ENCODE data around the gene NEK2. TPM values are rescaled to one million over a fixed set of nuclear protein-coding genes. Genes with fewer than 3 reads are reported as not detected.

NEK2 gene
- total and polyA plus RNA-seq, 2 donors from 2014 or later, result 0.35 TPM; not detected in 1

DNA sequence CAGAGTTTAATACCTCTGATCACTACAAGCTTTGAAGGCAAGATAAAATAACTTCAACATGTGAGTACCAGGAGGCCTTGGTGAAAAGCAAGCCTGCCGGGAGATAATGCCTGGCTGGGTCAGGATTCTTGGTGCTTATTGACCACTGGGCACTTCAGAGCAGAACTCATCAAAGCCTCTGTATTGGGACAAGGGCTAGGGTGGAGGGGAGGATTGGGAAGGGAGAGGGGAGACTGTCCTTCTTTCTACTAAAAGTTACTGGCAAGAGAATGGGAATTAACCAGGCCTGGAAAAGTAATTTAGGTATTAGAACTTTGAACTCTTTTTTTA, 35.2 kb downstream of the NEK2 start:
- Histone ChIP-seq H3K36me3 (ENCODE audit: control insufficient read depth in 2 of 3, insufficient read depth in 3 of 3, low read length in 3 of 3) (no peaks in the 10 kb centered on the region), H3K4me3 (ENCODE audit: low read length in 3 of 3) (no peak overlapping the region), H3K27ac (ENCODE audit: low read depth in 2 of 2, low read length in 2 of 2) (no peak overlapping the region), H3K4me1 (ENCODE audit: control insufficient read depth in 2 of 3, insufficient read depth in 2 of 3, low read depth in 1 of 3, low read length in 3 of 3) (peaks cover 0 to 9% (median 8%) of the 10 kb centered on the region in 3 donors), H3K9me3 (ENCODE audit: control insufficient read depth in 2 of 3, insufficient read depth in 1 of 3, low read length in 3 of 3) (no peaks in the 10 kb centered on the region), H3K27me3 (ENCODE audit: control insufficient read depth, insufficient read depth, low read length) (no peaks in the 10 kb centered on the region), H3K9ac (ENCODE audit: low read length in 3 of 3) (no peak overlapping the region)
- TF ChIP-seq, protein P1, sequence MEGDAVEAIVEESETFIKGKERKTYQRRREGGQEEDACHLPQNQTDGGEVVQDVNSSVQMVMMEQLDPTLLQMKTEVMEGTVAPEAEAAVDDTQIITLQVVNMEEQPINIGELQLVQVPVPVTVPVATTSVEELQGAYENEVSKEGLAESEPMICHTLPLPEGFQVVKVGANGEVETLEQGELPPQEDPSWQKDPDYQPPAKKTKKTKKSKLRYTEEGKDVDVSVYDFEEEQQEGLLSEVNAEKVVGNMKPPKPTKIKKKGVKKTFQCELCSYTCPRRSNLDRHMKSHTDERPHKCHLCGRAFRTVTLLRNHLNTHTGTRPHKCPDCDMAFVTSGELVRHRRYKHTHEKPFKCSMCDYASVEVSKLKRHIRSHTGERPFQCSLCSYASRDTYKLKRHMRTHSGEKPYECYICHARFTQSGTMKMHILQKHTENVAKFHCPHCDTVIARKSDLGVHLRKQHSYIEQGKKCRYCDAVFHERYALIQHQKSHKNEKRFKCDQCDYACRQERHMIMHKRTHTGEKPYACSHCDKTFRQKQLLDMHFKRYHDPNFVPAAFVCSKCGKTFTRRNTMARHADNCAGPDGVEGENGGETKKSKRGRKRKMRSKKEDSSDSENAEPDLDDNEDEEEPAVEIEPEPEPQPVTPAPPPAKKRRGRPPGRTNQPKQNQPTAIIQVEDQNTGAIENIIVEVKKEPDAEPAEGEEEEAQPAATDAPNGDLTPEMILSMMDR (IDR thresholded peaks at IDR 0.05; ENCODE audit: borderline replicate concordance, extremely low read depth, insufficient read depth), result no peak
- FAIRE-seq (no peak), DNase-seq (no peak)
- intact Hi-C loops (cut with DNase I), result no loop called here

DNA sequence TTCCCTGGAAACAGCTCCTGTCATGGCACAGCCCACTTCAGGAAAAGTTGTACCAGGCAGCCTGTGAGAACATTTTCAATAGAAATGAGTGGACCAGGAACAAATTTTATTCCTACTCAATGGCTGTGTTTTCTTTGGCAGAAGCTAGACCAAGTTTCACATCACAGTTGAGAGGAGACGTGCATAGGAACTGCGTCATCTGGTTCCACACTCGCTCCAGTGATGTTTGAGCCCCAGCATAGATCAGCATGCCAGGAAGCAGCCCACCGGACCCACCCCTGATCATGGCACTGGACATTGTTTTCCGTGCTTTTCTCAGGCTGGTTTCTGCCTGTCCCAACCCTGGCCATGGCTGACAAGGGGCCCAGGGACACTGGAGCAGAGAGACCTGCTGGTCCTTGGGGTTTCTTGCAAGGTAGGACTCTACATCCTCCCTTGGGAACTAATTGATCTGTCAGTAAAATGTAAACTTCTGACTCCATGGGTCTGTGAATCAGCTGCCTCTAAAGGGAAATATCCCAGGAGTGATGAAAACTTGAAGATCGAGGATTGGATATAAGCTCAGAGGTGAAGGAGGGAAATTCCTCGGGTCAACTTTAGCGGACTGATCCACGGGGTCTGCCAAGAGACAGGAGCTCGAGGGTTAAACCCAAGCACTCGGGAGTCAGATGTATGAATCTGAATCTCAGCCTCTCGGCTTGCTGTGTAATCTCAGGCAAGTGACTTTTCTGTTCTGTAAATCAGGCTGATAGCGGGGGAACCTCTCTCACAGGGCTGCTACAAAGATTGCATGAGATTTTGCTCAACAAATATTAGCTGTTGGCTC, 35.7 kb downstream of the NEK2 start:
- no peak for FAIRE-seq
- no peaks in the 10 kb centered on the region for H3K36me3 ChIP-seq (ENCODE audit: control insufficient read depth in 2 of 3, insufficient read depth in 3 of 3, low read length in 3 of 3)
- H3K4me3 ChIP-seq (ENCODE audit: low read length in 3 of 3), result no peak overlapping the region
- DNase-seq, result no peak
- intact Hi-C loops (cut with DNase I), result no loop called here
- H3K27ac ChIP-seq (ENCODE audit: low read depth in 2 of 2, low read length in 2 of 2), result no peak overlapping the region
- H3K9me3 ChIP-seq (ENCODE audit: control insufficient read depth in 2 of 3, insufficient read depth in 1 of 3, low read length in 3 of 3), result no peaks in the 10 kb centered on the region
- no peaks in the 10 kb centered on the region for H3K27me3 ChIP-seq (ENCODE audit: control insufficient read depth, insufficient read depth, low read length)
- peaks cover 0 to 9% (median 8%) of the 10 kb centered on the region in 3 donors for H3K4me1 ChIP-seq (ENCODE audit: control insufficient read depth in 2 of 3, insufficient read depth in 2 of 3, low read depth in 1 of 3, low read length in 3 of 3)
- TF ChIP-seq, protein P1 (IDR thresholded peaks at IDR 0.05; ENCODE audit: borderline replicate concordance, extremely low read depth, insufficient read depth), result no peak
- H3K9ac ChIP-seq (ENCODE audit: low read length in 3 of 3), result no peak overlapping the region

- FAIRE-seq, result no peak
Measured at GRCh38 chr1:211638689-211639101, 36.7 kb downstream of the NEK2 start.

More at GRCh38 chr1:211638689-211639101, 36.7 kb downstream of the NEK2 start:
- TF ChIP-seq, protein P1 (IDR thresholded peaks at IDR 0.05; ENCODE audit: borderline replicate concordance, extremely low read depth, insufficient read depth), result no peak
- no peak overlapping the region for H3K4me3 ChIP-seq (ENCODE audit: low read length in 3 of 3)
- no peak for DNase-seq
- H3K9ac ChIP-seq (ENCODE audit: low read length in 3 of 3), result no peak overlapping the region
- peaks cover 0 to 9% (median 8%) of the 10 kb centered on the region in 3 donors for H3K4me1 ChIP-seq (ENCODE audit: control insufficient read depth in 2 of 3, insufficient read depth in 2 of 3, low read depth in 1 of 3, low read length in 3 of 3)
- H3K9me3 ChIP-seq (ENCODE audit: control insufficient read depth in 2 of 3, insufficient read depth in 1 of 3, low read length in 3 of 3), result no peaks in the 10 kb centered on the region
- no peak overlapping the region for H3K27ac ChIP-seq (ENCODE audit: low read depth in 2 of 2, low read length in 2 of 2)
- no peaks in the 10 kb centered on the region for H3K27me3 ChIP-seq (ENCODE audit: control insufficient read depth, insufficient read depth, low read length)
- intact Hi-C loops (cut with DNase I), result no loop called here
- no peaks in the 10 kb centered on the region for H3K36me3 ChIP-seq (ENCODE audit: control insufficient read depth in 2 of 3, insufficient read depth in 3 of 3, low read length in 3 of 3)
